Prostate gland (tissue), 2 donors: ENCODE data around the gene ADAT1. TPM values are rescaled to one million over a fixed set of nuclear protein-coding genes. Genes with fewer than 3 reads are reported as not detected.

Source experiments
- DNase-seq: peaks from one replicate; pipeline ENCODE4 v3.0.0-alpha.2; 2019; ENCODE audit warnings: low spot score
- H3K27ac ChIP-seq, 2 donors: fragments of 200-600 bp; sonication (generic); 2 replicates each; pipeline ENCODE4 v1.5.1; 2017 to 2019
- H3K27me3 ChIP-seq: fragments of 200-600 bp; sonication (generic); replicated peaks from 2 replicates; pipeline ENCODE4 v1.5.1; 2019; ENCODE audit not compliant: insufficient read depth
- H3K36me3 ChIP-seq, 2 donors: fragments of 200-600 bp; sonication (generic); 1 replicate in 1 of 2; 2 replicates in 1 of 2; pipeline versions ENCODE4 v1.5.1 to v1.8.1; 2017 to 2019
- H3K4me1 ChIP-seq: fragments of 200-600 bp; sonication (generic); replicated peaks from 2 replicates; pipeline ENCODE4 v1.5.1; 2019
- H3K4me3 ChIP-seq, 2 donors: fragments of 200-600 bp; sonication (generic); 2 replicates each; pipeline ENCODE4 v1.5.1; 2017 to 2019
- H3K9me3 ChIP-seq: fragments of 200-600 bp; sonication (generic); 2 replicates; pipeline ENCODE4 v1.5.1; 2017
- POLR2A ChIP-seq: fragments of 450-650 bp; IDR thresholded peaks from one replicate; pipeline ENCODE4 v1.6.1; 2016; ENCODE audit warnings: antibody characterized with exemption, mild to moderate bottlenecking
- POLR2AphosphoS5 ChIP-seq: sonication (generic); formaldehyde crosslinking; IDR thresholded peaks from one replicate; pipeline ENCODE4 v1.6.1; 2017; ENCODE audit warnings: antibody characterized with exemption
- WGBS: methylation state at CpG from one replicate; pipeline ENCODE4 v1.1.5; 2018; 5-methylcytosine and 5-hydroxymethylcytosine counted together
- intact Hi-C: fragments of 100-400 bp; cut with DNase I; formaldehyde crosslinking; loops from one replicate; pipeline ENCODE4 v1.14.2; 2022
- total RNA-seq, 2 donors: library from RNA; depleted of rRNA; stranded (reverse); fragments of >200 nt; gene quantifications; one replicate each; pipeline ENCODE4 v1.1.0, GENCODE V29; 2016
- TF ChIP-seq, protein P1 (sequence below), 4 experiments: fragments of 200-600 bp in 2 of 4; fragments of 450-650 bp in 2 of 4; sonication (generic) in 2 of 4; IDR thresholded peaks; 1 replicate in 3 of 4; 2 replicates in 1 of 4; pipeline ENCODE4 v1.5.1; 2016 to 2019; ENCODE audit warnings: antibody characterized with exemption in 4 of 4, mild to moderate bottlenecking in 2 of 4, moderate library complexity in 2 of 4

ADAT1 gene
- total RNA-seq, 2 donors from 2014 or later, result 49.1 to 66.0 TPM

DNA sequence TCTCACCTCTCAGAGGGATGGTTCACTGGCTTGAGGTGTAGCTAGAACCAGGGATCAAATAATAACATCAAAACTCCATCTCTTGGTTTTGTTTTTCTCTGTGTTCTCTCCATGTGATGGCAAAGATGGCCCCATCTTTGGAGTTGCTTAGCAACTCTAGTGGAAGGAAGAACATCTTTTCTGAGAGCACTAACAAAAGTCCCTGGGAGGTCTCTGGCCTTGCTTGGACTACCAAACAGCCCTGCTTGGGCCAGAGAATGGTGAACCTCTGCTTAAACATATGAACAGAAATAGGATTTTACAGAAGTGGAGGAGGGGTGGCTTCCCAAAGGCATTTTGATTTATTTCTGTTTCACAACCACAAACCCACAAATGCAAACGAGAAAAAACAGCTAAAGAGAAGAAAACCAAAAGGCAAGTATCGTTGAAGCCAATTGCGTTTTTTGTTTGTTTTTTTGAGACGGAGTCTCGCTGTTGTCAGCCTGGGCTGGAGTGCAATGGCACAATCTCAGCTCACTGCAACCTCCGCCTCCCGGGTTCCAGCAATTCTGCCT, 43.7 kb downstream of the ADAT1 start:
- Histone ChIP-seq H3K4me1 (no peaks in the 10 kb centered on the region), H3K27ac (no peak overlapping the region), H3K36me3 (no peaks in the 10 kb centered on the region), H3K4me3 (no peak overlapping the region), H3K27me3 (no peaks in the 10 kb centered on the region), H3K9me3 (no peaks in the 10 kb centered on the region)
- WGBS, result 89% methylated on average over 7 of the region's 7 CpGs
- intact Hi-C loops, result no loop called here
- DNase-seq, result no peak
- TF ChIP-seq, protein P1, sequence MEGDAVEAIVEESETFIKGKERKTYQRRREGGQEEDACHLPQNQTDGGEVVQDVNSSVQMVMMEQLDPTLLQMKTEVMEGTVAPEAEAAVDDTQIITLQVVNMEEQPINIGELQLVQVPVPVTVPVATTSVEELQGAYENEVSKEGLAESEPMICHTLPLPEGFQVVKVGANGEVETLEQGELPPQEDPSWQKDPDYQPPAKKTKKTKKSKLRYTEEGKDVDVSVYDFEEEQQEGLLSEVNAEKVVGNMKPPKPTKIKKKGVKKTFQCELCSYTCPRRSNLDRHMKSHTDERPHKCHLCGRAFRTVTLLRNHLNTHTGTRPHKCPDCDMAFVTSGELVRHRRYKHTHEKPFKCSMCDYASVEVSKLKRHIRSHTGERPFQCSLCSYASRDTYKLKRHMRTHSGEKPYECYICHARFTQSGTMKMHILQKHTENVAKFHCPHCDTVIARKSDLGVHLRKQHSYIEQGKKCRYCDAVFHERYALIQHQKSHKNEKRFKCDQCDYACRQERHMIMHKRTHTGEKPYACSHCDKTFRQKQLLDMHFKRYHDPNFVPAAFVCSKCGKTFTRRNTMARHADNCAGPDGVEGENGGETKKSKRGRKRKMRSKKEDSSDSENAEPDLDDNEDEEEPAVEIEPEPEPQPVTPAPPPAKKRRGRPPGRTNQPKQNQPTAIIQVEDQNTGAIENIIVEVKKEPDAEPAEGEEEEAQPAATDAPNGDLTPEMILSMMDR (IDR thresholded peaks at IDR 0.05), result no peak
- no peak for TF ChIP-seq POLR2A
- no peak for TF ChIP-seq POLR2AphosphoS5

DNA sequence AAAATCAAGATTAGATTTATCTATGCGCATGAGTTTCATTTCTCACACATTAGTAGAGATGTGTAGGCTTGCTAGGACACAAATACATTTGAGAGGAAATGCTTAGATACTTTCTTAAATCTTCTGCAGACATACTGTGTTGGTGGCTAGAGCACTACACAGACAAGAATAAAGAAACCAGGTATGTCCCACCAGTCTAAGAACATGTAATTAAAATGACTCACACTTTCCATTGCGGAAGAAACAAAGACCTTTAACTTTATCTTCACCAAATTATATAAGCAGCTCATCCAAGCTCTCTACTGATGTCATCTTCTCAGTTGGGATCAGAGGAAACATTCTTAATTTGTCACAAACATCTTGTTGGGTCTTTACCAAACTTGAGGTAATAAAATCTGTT, 44.4 kb downstream of the ADAT1 start:
- Histone ChIP-seq H3K4me3 (no peak overlapping the region), H3K36me3 (no peaks in the 10 kb centered on the region), H3K27me3 (no peaks in the 10 kb centered on the region), H3K4me1 (no peaks in the 10 kb centered on the region), H3K9me3 (no peaks in the 10 kb centered on the region), H3K27ac (no peak overlapping the region)
- TF ChIP-seq, protein P1 (IDR thresholded peaks at IDR 0.05), result no peak
- TF ChIP-seq POLR2A, result no peak
- TF ChIP-seq POLR2AphosphoS5, result no peak
- no peak for DNase-seq
- 91% methylated on average over 2 of the region's 2 CpGs for WGBS
- intact Hi-C loops, result no loop called here

DNA sequence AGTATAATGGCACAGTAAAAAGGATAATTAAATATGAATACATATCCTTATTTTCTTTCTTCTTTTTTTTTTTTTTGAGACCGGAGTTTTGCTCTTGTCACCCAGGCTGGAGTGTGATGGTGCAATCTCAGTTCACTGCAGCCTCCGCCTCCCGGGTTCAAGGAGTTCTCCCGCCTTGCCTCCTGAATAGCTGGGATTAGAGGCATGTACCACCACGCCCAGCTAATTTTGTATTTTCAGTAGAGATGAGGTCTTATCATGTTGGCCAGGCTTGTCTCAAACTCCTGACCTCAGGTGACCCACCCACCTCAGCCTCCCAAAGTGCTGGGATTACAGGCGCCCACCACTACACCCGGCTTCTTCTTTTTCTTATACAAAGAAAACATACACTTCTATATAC, 44.9 kb downstream of the ADAT1 start:
- DNase-seq, result no peak
- TF ChIP-seq, protein P1 (IDR thresholded peaks at IDR 0.05), result no peak
- TF ChIP-seq POLR2A (no peak), POLR2AphosphoS5 (no peak)
- Histone ChIP-seq H3K4me1 (no peaks in the 10 kb centered on the region), H3K36me3 (no peaks in the 10 kb centered on the region), H3K27ac (no peak overlapping the region), H3K9me3 (no peaks in the 10 kb centered on the region), H3K27me3 (no peaks in the 10 kb centered on the region), H3K4me3 (no peak overlapping the region)
- 92% methylated on average over 7 of the region's 7 CpGs for WGBS
- intact Hi-C loops, result no loop called here

DNA sequence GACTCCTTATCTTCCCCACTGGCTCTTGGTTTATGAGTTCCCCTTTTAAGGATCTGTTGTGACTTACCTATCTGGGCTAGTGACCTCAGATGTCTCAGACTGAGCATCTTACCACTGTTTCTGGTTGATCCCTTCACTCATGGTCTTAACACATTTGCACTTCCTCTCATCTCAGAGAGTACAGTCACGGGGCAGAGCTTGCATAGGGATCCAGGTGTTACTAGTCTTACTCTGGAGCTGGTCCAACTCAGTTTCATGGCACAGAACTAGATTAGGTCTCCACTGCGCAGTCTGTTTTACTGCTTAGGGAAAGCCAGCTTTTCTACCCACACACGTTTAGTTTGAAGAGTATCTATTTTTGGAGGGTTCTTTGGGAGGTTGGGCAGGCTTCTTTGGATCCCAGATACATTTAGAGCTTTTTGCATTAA, 46.7 kb downstream of the ADAT1 start:
- peaks cover 0 to 9% of the 10 kb centered on the region in 2 donors for H3K36me3 ChIP-seq
- H3K27ac ChIP-seq, result no peak overlapping the region
- no peak for DNase-seq
- intact Hi-C loops, result no loop called here
- no peaks in the 10 kb centered on the region for H3K4me1 ChIP-seq
- H3K4me3 ChIP-seq, result no peak overlapping the region
- TF ChIP-seq POLR2AphosphoS5, result no peak
- TF ChIP-seq POLR2A, result no peak
- TF ChIP-seq, protein P1 (IDR thresholded peaks at IDR 0.05), result no peak
- H3K27me3 ChIP-seq, result no peaks in the 10 kb centered on the region
- 28% methylated on average over 3 of the region's 3 CpGs for WGBS
- H3K9me3 ChIP-seq, result no peaks in the 10 kb centered on the region

DNA sequence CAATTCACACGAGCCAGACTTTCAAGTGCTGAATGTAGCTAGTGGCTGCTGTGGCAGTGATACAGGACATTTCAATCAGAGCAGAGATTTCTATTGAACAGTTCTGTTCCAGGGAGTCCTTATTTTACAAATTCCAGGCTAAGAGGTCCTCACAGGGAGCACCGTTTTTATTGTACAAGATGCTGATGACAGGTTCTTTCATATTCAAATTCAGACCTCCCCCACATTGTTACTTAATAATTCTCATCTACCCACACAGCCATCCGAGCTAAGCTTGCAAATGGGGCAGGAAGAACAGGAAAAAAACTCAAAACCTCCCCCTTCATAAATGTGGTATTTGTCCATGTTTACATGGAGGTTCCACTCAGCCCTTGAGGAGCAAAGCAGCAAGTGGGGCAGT, 47.1 kb downstream of the ADAT1 start:
- no peak for DNase-seq
- Histone ChIP-seq H3K36me3 (peaks cover 0 to 9% of the 10 kb centered on the region in 2 donors), H3K9me3 (no peaks in the 10 kb centered on the region), H3K4me3 (no peak overlapping the region), H3K4me1 (no peaks in the 10 kb centered on the region), H3K27ac (no peak overlapping the region), H3K27me3 (no peaks in the 10 kb centered on the region)
- 54% methylated on average over 3 of the region's 3 CpGs for WGBS
- no peak for TF ChIP-seq POLR2A
- TF ChIP-seq POLR2AphosphoS5, result no peak
- TF ChIP-seq, protein P1 (IDR thresholded peaks at IDR 0.05), result no peak
- intact Hi-C loops, result no loop called here
